NK-92 treated with Interleukin-12 subunit alpha and Interleukin-12 subunit beta, amount 100 ng/mL, for 24 hours (cell line): ENCODE results near the gene ACAA1.
"Not testable (repeated sequence)": the region's sequence is repeated elsewhere in the genome, so short reads cannot be mapped to it uniquely, and the experiment has no call there.

Experiments
- DNase-seq: peaks from one replicate; lab custom pipeline; 2025; lab: John Stamatoyannopoulos, UW

ACAA1 gene

GRCh38 chr3:38136777-38137614 is at the start of gene ACAA1:
Gene ACAA1 (minus strand): TSS chr3:38137127. CDS start chr3:38137035, 92 bp downstream.
- peak; percentile 97 for DNase-seq

- DNase-seq: no peak
These were observed 40.3 kb upstream of the ACAA1 start for GRCh38 chr3:38177181-38177580.

- no peak for DNase-seq
These were observed 37.0 kb upstream of the ACAA1 start for GRCh38 chr3:38173834-38174418.

- no peak for DNase-seq
These were observed 34.7 kb upstream of the ACAA1 start for GRCh38 chr3:38171622-38172021.

- no peak for DNase-seq
These were observed 33.8 kb upstream of the ACAA1 start for GRCh38 chr3:38170722-38171121.

GRCh38 chr3:38169027-38169317 is 32.0 kb upstream of the ACAA1 start:
- no peak for DNase-seq

- DNase-seq: no peak
These were observed 31.5 kb upstream of the ACAA1 start for GRCh38 chr3:38168151-38169026.

GRCh38 chr3:38167591-38167990 is 30.7 kb upstream of the ACAA1 start:
- DNase-seq: no peak

GRCh38 chr3:38165722-38166387 is 28.9 kb upstream of the ACAA1 start:
- DNase-seq: no peak

- peak; percentile 87 for DNase-seq
These were observed 28.2 kb upstream of the ACAA1 start, which contains the start of gene OXSR1 for GRCh38 chr3:38164952-38165721. Gene OXSR1 (plus strand): TSS chr3:38165537. CDS start chr3:38165877, 340 bp downstream.

GRCh38 chr3:38164643-38164951 is 27.7 kb upstream of the ACAA1 start:
- DNase-seq: no peak

GRCh38 chr3:38163841-38164642 is 27.1 kb upstream of the ACAA1 start:
- no peak for DNase-seq

GRCh38 chr3:38163117-38163840 is 26.4 kb upstream of the ACAA1 start:
- no peak for DNase-seq

GRCh38 chr3:38160704-38161103 is 23.8 kb upstream of the ACAA1 start:
- not testable (repeated sequence) for DNase-seq

GRCh38 chr3:38158472-38158871 is 21.5 kb upstream of the ACAA1 start:
- no peak for DNase-seq

- DNase-seq: no peak
These were observed 20.7 kb upstream of the ACAA1 start for GRCh38 chr3:38157595-38157994.

- DNase-seq: no peak
These were observed 20.2 kb upstream of the ACAA1 start for GRCh38 chr3:38157117-38157516.

GRCh38 chr3:38155825-38156224 is 18.9 kb upstream of the ACAA1 start:
- no peak for DNase-seq

- no peak for DNase-seq
These were observed 17.8 kb upstream of the ACAA1 start for GRCh38 chr3:38154625-38155255.
